GM18508 (cell line): ENCODE data around the gene HLA-DMB.
A peak's percentile ranks its signal among the peaks of the same experiment; 100 is the strongest.

Experiments used
- ATAC-seq: cut with Tn5 transposase; IDR thresholded peaks from one replicate; pipeline ENCODE4 v1.9.1; 2021; ENCODE audit warnings: moderate number of reproducible peaks; ENCODE audit not compliant: insufficient read depth, unreplicated experiment

The HLA-DMB gene

GRCh38 chr6:32972353-32973143 is 31.7 kb upstream of the HLA-DMB start:
- ATAC-seq, result no peak

- peak; percentile 39 for ATAC-seq
Measured at GRCh38 chr6:32971581-32972352, 30.9 kb upstream of the HLA-DMB start.

- ATAC-seq, result no peak
Measured at GRCh38 chr6:32971242-32971580, 30.4 kb upstream of the HLA-DMB start.

GRCh38 chr6:32970413-32971241 is 29.8 kb upstream of the HLA-DMB start:
- no peak for ATAC-seq

- ATAC-seq, result no peak
Measured at GRCh38 chr6:32969685-32970412, 29.0 kb upstream of the HLA-DMB start.

- ATAC-seq, result no peak
Measured at GRCh38 chr6:32968867-32969684, 28.2 kb upstream of the HLA-DMB start.

- no peak for ATAC-seq
Measured at GRCh38 chr6:32968093-32968866, 27.5 kb upstream of the HLA-DMB start, which contains the start of gene BRD2. BRD2 (plus strand) TSS chr6:32968594; CDS start chr6:32972899, 4,305 bp downstream.

- no peak for ATAC-seq
Measured at GRCh38 chr6:32967151-32968091, 26.6 kb upstream of the HLA-DMB start.

GRCh38 chr6:32964776-32965175 is 23.9 kb upstream of the HLA-DMB start:
- ATAC-seq, result no peak

GRCh38 chr6:32963866-32964265 is 23.0 kb upstream of the HLA-DMB start:
- no peak for ATAC-seq

- ATAC-seq, result no peak
Measured at GRCh38 chr6:32962213-32962826, 21.5 kb upstream of the HLA-DMB start.

- ATAC-seq, result no peak
Measured at GRCh38 chr6:32960563-32960962, 19.7 kb upstream of the HLA-DMB start.

- no peak for ATAC-seq
Measured at GRCh38 chr6:32956176-32956575, 15.3 kb upstream of the HLA-DMB start.

- ATAC-seq, result no peak
Measured at GRCh38 chr6:32954986-32955802, 14.4 kb upstream of the HLA-DMB start.

- ATAC-seq, result no peak
Measured at GRCh38 chr6:32954267-32954666, 13.4 kb upstream of the HLA-DMB start.

GRCh38 chr6:32953775-32954174 is 12.9 kb upstream of the HLA-DMB start:
- no peak for ATAC-seq
